ENCODE data around the gene FAM162B. TPM values are rescaled to one million over a fixed set of nuclear protein-coding genes. Genes with fewer than 3 reads are reported as not detected.
A peak's percentile ranks its signal among the peaks of the same experiment; 100 is the strongest.
"Not testable (repeated sequence)": the region's sequence is repeated elsewhere in the genome, so short reads cannot be mapped to it uniquely, and the experiment has no call there.

FAM162B gene
- not detected in 2 replicates for total RNA-seq (2014; rRNA removed; shearing (Covaris generic))

DNA sequence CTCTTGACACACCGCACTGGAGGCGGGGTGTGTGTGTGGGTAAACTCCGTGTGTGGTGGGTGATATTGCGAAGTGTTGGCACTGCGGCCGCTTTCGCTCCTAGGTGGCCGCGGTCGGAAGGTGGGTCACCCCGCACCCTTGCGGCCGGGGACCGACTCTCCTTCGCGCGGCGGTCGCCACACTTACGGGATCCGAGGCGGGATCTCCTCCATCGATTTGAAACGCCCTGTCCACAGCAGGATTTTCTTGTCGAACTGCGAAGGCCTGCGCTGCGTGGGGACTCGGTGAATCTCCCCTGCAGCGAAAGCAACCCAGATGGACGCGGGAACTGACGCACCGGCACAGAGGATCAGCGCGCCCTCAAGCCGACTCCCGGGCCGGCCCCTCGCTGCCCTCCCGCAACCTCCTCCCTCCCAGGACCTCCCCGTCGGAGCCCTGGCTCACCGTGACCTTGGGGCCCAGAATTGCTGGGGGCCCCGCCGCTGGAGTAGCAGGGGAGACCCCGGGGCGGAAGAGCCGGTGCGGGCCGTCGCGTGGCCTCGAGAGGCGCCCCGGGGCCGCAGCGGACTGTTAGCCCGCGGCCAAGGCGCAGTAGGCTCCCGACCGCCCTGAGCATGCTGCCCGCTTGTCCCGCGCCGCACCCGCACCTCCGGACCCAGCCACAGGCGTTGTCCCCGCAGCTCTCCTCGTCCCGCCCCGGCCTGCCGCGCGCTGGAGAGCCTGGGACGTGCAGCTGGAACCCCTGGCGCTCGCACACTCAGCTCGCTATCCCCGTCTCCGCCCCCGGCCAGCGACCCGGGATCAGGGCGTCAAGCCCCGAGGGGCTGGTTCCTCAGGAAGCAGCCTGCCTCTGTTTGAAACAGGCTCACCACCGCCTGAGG is at the start of gene FAM162B:
Gene FAM162B (minus strand): TSS at position 759 of the 881 bp plus-strand sequence. CDS start 143 bp downstream, at position 616.
- DNase-seq (ENCODE audit: low read depth): no peak

GRCh38 chr6:116812051-116812650 is 46.6 kb upstream of the FAM162B start:
- no peak for DNase-seq (ENCODE audit: low read depth)

DNA sequence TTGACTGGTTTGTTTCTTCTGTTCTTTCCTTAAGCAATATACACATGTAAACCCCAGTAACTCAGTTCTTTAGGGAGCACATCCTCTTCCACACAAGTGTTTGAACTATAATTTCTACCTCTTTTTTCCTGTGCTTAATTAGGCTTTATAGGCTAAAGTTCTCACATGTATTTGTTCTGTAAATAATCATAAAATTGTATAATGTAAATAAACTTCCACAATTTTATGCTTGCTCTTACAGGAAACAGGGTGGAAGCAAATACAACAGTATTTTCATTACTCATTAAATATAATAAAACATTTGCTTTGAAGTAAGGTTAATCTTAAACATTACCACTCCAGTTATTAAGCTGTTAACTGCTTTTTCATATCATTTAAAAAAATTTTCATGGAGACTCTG is 36.5 kb upstream of the FAM162B start:
- DNase-seq (ENCODE audit: low read depth): no peak

- DNase-seq (ENCODE audit: low read depth): no peak
Observed at GRCh38 chr6:116799945-116800344, 34.4 kb upstream of the FAM162B start.

- no peak for DNase-seq (ENCODE audit: low read depth)
Observed at GRCh38 chr6:116797585-116797984, 32.1 kb upstream of the FAM162B start.

DNA sequence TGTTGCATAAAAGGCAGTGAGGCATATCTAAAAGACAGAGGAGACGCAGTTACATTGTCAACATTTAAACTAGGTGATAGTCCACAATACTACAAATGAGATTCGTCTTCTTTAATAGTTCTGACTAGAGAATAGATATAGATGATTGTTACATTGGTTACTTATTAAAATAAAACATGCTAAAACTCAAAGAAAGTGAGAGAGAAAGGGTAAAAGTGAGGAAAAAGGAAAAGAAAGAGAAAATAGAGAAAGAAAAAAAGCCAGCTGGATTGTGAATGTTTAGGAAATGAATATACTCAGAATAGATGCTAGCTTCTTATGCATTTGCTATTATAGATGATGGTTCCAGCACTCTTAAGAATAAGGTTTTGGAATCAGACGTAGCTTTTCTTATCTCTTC is 27.7 kb upstream of the FAM162B start:
- no peak for DNase-seq (ENCODE audit: low read depth)

DNA sequence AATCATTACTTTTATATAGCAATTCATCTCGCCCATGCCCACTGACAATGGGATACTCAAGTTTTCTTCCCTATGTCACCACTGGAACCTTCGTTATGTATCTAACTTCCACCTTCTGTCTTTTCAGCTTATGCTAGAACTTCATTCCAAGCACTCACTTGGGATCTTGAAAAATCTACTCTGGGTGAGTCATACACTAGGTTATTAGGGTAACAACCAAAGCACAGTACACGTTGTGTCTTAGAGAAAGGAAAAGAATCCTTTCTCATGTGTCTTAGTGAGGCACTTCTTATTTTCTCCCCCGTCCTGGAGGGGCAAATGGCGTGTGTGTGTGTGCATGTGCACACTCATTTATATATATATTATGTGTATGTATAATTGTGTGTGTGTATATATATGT is 18.3 kb upstream of the FAM162B start:
- DNase-seq (ENCODE audit: low read depth): peak; percentile 9

DNA sequence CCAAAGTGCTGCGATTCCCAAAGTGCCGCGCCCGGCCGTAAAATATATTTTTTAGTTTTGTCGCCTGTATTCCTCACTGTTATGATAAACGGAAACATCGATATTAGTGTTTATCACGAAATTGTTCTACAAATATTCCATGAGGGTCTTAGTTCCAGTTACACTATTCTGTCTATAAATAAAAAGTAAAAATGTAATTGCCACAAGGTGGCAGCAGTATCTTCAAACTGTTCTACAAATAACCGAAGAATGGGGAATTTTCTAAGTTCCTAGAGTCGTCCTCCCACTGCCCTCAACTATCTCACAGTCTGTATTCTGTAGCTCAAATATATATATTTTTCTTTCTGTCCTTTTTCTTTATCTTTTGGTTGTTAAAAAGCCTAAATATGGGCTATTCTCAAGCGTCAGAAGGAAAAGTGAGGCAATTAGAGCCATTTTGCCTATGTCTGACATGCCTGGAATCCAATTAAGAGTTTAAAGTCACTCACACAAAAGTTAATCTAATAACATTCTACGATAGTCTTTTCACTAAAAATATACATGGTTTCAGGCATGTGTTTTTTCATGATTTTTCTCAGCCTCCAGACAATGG is 14.2 kb upstream of the FAM162B start:
- DNase-seq (ENCODE audit: low read depth): peak; percentile 54

DNA sequence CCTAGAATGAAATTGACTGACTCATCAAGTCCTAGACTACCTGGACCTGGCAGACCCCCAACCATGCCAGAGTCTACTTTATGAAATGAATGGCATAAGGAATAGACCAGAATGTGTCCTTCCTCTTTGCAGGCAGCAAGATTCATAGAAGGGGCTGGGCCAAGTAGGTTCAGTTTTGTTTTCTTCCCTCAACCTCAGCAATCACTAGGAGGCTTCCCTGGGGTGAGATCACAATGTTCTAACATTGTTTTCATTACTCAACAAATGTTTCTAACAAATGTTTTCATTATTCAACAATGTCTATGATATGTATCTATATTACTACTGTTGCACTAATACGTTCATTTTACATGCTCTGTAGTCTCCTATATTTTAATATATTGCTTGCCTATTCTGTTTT is 8.4 kb upstream of the FAM162B start:
- no peak for DNase-seq (ENCODE audit: low read depth)

GRCh38 chr6:116772450-116772849 is 6.9 kb upstream of the FAM162B start:
- DNase-seq (ENCODE audit: low read depth): no peak

- DNase-seq (ENCODE audit: low read depth): no peak
Observed at GRCh38 chr6:116767715-116768114, 2.2 kb upstream of the FAM162B start.

GRCh38 chr6:116766506-116767176 is 1.1 kb upstream of the FAM162B start:
- no peak for DNase-seq (ENCODE audit: low read depth)

DNA sequence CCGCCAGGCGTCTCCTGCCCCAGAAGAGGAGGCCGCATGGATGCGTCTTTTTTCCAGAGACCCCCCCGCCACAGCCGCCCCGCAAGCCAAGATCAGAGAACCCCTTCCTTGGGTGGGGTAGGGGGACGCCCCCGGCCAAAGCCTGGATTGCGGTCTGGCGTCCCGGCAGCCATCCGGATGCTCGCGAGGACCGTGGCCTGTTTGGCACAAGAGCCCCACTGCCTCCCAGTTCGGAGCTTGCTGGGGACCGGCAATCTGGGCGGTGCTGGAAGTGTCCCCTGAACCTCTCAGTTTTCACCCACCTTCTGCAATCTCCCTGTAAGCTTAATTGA is 924 bp downstream of the FAM162B start:
- DNase-seq (ENCODE audit: low read depth): no peak

DNA sequence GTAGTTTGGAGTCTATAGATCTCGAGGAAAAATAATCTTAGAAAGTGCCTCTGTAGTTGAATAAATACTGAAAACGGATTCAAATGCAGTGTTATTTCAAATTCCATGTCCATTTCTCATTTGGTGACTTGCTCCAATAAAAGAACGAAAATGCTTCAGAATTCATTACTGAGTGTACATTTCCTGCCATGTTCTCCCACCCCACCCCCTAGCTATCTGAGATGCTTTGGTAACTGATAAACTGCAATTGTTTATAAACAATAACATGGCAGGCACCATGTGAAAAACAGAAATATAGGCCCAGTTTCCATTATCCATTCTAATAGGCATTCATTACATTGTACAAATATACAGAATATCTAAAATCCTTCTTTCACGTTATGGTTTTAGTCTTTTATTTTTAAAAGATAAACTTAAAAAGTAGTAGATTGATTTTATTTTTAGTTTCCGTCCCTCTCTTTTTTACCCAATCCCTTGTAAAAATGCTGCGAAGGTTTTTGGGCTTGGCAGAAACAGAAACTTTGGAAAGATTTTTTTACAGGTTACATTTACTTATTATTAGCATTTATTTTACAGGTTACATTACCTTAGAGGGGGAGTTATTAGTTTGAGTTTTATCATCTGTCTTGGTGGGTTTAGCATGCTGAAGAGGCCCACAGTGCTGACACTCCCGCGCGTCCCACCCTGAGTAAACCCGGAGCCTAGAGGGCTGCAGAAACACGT is 1.5 kb downstream of the FAM162B start:
- DNase-seq (ENCODE audit: low read depth): no peak

DNA sequence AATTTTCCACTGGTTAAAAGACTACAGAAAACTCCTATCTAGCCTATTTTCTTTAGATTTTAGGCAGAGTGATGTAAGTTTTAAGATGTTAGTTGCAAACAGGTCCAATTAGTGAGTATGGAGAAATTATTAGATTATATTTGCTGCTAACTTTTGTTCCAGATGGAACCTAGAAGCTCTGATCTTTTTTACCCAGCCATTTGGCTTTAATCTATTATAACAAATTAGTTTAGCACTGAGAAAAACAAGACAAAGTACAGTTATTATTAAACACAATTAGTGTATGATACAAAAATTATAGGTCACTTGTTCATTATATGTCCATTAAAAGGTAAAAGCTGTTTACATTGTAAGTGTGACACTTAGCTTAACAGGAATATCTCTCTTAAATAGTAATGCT is 2.5 kb downstream of the FAM162B start:
- DNase-seq (ENCODE audit: low read depth): no peak

- no peak for DNase-seq (ENCODE audit: low read depth)
Observed at GRCh38 chr6:116762235-116762634, 3.3 kb downstream of the FAM162B start.

DNA sequence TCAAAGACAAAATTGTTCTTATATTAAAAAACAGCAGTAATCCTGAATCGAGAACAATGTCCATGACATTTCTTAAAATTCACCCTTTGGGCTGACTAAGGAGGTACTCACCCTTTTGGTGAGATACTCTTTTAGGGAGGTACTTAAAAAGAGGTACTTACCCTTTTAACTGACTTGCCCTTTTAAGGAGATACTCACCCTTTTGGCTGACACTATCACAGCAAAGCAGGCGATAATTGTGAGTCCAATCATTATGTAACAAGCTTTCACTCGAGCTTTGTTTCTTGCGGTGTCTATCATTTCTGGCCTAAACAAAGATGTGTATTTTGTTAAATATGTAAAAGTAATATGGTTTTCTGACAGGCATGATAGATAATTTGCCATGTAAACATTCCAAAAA is 3.7 kb downstream of the FAM162B start:
- DNase-seq (ENCODE audit: low read depth): no peak

- DNase-seq (ENCODE audit: low read depth): no peak
Observed at GRCh38 chr6:116745176-116745575, 20.3 kb downstream of the FAM162B start.

- DNase-seq (ENCODE audit: low read depth): no peak
Observed at GRCh38 chr6:116741571-116741970, 23.9 kb downstream of the FAM162B start.

GRCh38 chr6:116740486-116740885 is 25.0 kb downstream of the FAM162B start:
- not testable (repeated sequence) for DNase-seq (ENCODE audit: low read depth)

GRCh38 chr6:116737004-116737403 is 28.5 kb downstream of the FAM162B start:
- no peak for DNase-seq (ENCODE audit: low read depth)

DNA sequence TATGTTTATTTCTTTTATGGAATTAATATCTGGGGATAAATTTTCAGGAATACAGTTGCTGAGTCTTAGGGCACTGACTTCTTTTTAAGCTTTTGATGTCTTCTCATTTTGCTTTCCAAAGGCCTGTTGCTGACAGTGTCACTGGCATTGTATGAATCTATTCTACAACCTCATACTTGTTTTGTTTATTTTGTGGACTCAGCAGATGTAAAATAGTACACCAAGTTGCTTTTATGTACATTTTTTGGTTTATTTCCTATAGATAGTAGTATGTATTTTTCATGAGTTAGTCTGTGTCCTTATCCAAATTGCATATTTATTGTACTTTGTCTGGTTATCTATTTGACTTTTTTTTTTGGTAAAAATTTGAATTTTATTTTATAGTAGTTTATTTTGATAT is 35.0 kb downstream of the FAM162B start:
- DNase-seq (ENCODE audit: low read depth): no peak
